Kidney (tissue), 14 donors: Measurements from ENCODE around the gene KRT23. TPM values are rescaled to one million over a fixed set of nuclear protein-coding genes. Genes with fewer than 3 reads are reported as not detected.
A peak's percentile ranks its signal among the peaks of the same experiment; 100 is the strongest.

Experiments
- DNase-seq, 5 donors: peaks; one replicate each; pipeline ENCODE4 v3.0.0-alpha.2; 2013 to 2020
- FAIRE-seq: peaks from 2 replicates; lab custom pipeline; 2012; peaks lifted over from hg19 to GRCh38; lab: Jason Lieb, UNC
- H3K27ac ChIP-seq, 2 donors: one replicate each; pipeline ENCODE4 v1.7.0; 2013; ENCODE audit warnings: low read depth in 2 of 2, low read length in 2 of 2, inconsistent platforms in 1 of 2
- H3K27me3 ChIP-seq: one replicate; pipeline ENCODE4 v1.7.1; 2013; ENCODE audit warnings: low read length, inconsistent platforms; ENCODE audit not compliant: control insufficient read depth, insufficient read depth
- H3K36me3 ChIP-seq, 3 donors: one replicate each; pipeline versions ENCODE4 v1.7.0 to v1.7.1; 2013; ENCODE audit warnings: low read length in 3 of 3, control low read depth in 1 of 3, inconsistent platforms in 1 of 3; ENCODE audit not compliant: insufficient read depth in 3 of 3, control insufficient read depth in 2 of 3
- H3K4me1 ChIP-seq, 3 donors: one replicate each; pipeline versions ENCODE4 v1.7.0 to v1.7.1; 2013; ENCODE audit warnings: low read length in 3 of 3, inconsistent platforms in 1 of 3, low read depth in 1 of 3; ENCODE audit not compliant: control insufficient read depth in 2 of 3, insufficient read depth in 2 of 3
- H3K4me3 ChIP-seq, 3 donors: one replicate each; pipeline versions ENCODE4 v1.7.0 to v1.8.1; 2013; ENCODE audit warnings: low read length in 3 of 3, control low read depth in 1 of 3, inconsistent platforms in 1 of 3
- H3K9ac ChIP-seq, 3 donors: one replicate each; pipeline versions ENCODE4 v1.7.0 to v1.7.1; 2013; ENCODE audit warnings: low read length in 3 of 3, control low read depth in 1 of 3, inconsistent platforms in 1 of 3
- H3K9me3 ChIP-seq, 3 donors: one replicate each; pipeline versions ENCODE4 v1.7.0 to v1.7.1; 2013; ENCODE audit warnings: low read length in 3 of 3, control low read depth in 1 of 3, inconsistent platforms in 1 of 3; ENCODE audit not compliant: control insufficient read depth in 2 of 3, insufficient read depth in 1 of 3
- intact Hi-C: fragments of 100-400 bp; cut with DNase I; formaldehyde crosslinking; loops from one replicate; pipeline ENCODE4 v1.11.1; 2022
- polyA plus RNA-seq: library from polyadenylated mRNA; stranded (reverse); fragments of 350-450 nt; fragmentation: Illumina TruSeq; extraction: RNeasy Lipid Tissue Mini Kit (QIAGEN cat#74804); gene quantifications from one replicate; pipeline ENCODE4 v1.2.3, GENCODE V29; 2014; ENCODE audit warnings: low read depth, low replicate concordance; ENCODE audit not compliant: insufficient read depth
- total RNA-seq: library from RNA; stranded (reverse); fragmentation: NEBNext Ultra II Directional; extraction: Animal tissue kit (Norgen Biotek cat#: 25700); gene quantifications from one replicate; pipeline ENCODE4 v1.2.1, GENCODE V29; 2021
- TF ChIP-seq, protein P1 (sequence below): IDR thresholded peaks from 3 replicates; pipeline ENCODE4 v1.5.1; 2012; ENCODE audit warnings: mild to moderate bottlenecking, moderate library complexity, borderline replicate concordance; ENCODE audit not compliant: insufficient read depth; ENCODE audit errors: extremely low read depth
- donor health status: control.
- donor health status: control.
- donor health status: control.
- donor health status: control.
- donor health status: control.
- donor health status: DM: yes; HTN: yes; CAD: no.
- donor health status: Normal renal cell carcinoma (clear cell type).

The KRT23 gene
- total and polyA plus RNA-seq, 2 donors from 2014 or later = 2.2 to 4.2 TPM

DNA sequence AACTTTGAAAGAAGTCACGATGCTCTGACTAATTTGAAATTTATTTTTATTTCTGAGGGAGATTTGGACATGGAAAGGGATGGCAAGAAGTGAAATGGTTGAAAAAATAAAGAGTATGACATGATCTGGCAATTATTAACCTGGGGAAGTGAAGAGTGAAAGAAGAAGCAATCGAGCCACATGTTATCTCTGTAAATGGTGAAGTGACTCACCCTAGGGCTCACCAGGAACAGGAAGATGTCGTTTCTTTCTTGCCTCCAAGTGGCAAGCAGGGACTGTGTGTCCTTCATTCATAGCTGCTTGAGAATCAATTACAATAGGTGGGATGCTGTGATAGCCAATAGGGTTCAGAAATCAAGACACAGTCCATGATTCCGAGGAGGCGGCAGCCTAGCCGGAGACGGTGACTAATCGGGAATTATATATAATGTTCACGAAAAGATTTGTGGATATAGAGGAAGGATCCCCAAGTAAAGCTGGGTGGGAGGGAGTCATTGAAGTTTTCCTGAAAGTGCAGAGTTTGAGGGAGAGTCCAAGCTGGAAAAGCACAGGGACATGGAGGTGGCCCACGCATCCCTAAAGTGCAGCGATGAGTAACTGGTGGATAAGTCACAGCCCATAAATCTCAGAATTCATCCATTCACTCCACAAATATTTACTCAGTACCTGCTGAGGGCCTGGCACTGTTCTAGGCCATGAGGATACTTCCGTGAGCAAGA is 34.2 kb downstream of the KRT23 start:
- no peak overlapping the region for H3K4me3 ChIP-seq
- TF ChIP-seq, protein P1, sequence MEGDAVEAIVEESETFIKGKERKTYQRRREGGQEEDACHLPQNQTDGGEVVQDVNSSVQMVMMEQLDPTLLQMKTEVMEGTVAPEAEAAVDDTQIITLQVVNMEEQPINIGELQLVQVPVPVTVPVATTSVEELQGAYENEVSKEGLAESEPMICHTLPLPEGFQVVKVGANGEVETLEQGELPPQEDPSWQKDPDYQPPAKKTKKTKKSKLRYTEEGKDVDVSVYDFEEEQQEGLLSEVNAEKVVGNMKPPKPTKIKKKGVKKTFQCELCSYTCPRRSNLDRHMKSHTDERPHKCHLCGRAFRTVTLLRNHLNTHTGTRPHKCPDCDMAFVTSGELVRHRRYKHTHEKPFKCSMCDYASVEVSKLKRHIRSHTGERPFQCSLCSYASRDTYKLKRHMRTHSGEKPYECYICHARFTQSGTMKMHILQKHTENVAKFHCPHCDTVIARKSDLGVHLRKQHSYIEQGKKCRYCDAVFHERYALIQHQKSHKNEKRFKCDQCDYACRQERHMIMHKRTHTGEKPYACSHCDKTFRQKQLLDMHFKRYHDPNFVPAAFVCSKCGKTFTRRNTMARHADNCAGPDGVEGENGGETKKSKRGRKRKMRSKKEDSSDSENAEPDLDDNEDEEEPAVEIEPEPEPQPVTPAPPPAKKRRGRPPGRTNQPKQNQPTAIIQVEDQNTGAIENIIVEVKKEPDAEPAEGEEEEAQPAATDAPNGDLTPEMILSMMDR = no peak
- H3K36me3 ChIP-seq = no peaks in the 10 kb centered on the region
- no peak for FAIRE-seq
- H3K4me1 ChIP-seq = no peaks in the 10 kb centered on the region
- H3K27me3 ChIP-seq = no peaks in the 10 kb centered on the region
- intact Hi-C loops = loop anchor here (10.0 kb wide), 1 partner anchor 742 kb away; no protein-coding TSS in a partner anchor
- no peaks in the 10 kb centered on the region for H3K9me3 ChIP-seq
- peak overlapping the region in 1 of 2 donors; percentile 29 for H3K27ac ChIP-seq
- H3K9ac ChIP-seq = no peak overlapping the region
- DNase-seq = peak in 4 of 5 donors; percentile 22 to 62 (median 42)

DNA sequence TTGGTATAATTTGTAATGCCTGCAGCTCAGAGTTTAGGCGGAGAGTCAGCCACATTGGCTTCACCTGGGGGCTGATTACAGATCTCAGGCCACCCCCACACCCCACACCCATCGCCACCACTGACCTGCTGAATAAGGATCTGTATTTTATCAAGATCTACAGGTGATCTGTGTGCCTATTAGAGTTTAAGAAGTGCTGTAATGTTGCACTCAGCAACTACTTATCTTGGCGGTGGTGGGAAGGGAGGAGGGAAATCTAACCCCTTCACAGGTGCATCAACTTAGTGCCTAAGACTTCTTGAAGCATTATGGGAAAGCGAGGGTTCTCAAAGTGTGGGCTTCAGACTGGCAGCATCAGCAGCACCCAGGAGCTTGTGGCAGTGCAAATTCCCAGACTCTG is 34.9 kb downstream of the KRT23 start:
- intact Hi-C loops = loop anchor here (10.0 kb wide), 1 partner anchor 742 kb away; no protein-coding TSS in a partner anchor
- H3K27me3 ChIP-seq = no peaks in the 10 kb centered on the region
- no peaks in the 10 kb centered on the region for H3K9me3 ChIP-seq
- FAIRE-seq = no peak
- no peaks in the 10 kb centered on the region for H3K36me3 ChIP-seq
- TF ChIP-seq, protein P1 = no peak
- no peak overlapping the region for H3K9ac ChIP-seq
- H3K4me1 ChIP-seq = no peaks in the 10 kb centered on the region
- H3K27ac ChIP-seq = peak overlapping the region in 1 of 2 donors; percentile 48
- H3K4me3 ChIP-seq = no peak overlapping the region
- DNase-seq = no peak

DNA sequence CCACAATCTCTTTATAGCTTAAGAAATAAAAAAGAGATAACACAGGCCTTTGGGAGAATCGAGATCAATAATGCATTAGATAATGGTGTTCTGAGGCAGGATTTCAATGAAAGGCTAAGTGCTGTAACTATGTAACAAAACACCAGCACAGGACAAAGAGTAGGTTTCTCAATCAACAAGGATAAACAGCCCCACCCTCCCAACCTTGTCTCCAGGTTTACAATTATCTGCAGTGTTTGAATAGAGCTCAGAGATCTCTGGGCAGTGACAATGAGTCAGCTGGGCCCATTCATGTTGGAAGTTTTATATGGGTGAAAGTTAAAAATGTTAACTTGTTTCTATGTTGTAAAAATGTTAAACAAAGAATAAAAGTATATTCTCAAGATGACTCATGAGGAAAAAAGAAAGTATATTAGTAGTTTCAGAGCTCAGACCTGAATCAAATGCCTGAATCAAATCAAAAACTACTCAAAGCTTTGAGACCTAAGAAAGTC is 35.4 kb downstream of the KRT23 start:
- Histone ChIP-seq H3K9me3 (no peaks in the 10 kb centered on the region), H3K4me1 (no peaks in the 10 kb centered on the region), H3K36me3 (no peaks in the 10 kb centered on the region), H3K27ac (peak overlapping the region in 1 of 2 donors; percentile 48), H3K4me3 (no peak overlapping the region), H3K27me3 (no peaks in the 10 kb centered on the region), H3K9ac (no peak overlapping the region)
- FAIRE-seq (no peak), DNase-seq (no peak)
- TF ChIP-seq, protein P1 = no peak
- intact Hi-C loops = loop anchor here (10.0 kb wide), 1 partner anchor 743 kb away; no protein-coding TSS in a partner anchor
